ENCODE measurements around the gene AK5.

DNA sequence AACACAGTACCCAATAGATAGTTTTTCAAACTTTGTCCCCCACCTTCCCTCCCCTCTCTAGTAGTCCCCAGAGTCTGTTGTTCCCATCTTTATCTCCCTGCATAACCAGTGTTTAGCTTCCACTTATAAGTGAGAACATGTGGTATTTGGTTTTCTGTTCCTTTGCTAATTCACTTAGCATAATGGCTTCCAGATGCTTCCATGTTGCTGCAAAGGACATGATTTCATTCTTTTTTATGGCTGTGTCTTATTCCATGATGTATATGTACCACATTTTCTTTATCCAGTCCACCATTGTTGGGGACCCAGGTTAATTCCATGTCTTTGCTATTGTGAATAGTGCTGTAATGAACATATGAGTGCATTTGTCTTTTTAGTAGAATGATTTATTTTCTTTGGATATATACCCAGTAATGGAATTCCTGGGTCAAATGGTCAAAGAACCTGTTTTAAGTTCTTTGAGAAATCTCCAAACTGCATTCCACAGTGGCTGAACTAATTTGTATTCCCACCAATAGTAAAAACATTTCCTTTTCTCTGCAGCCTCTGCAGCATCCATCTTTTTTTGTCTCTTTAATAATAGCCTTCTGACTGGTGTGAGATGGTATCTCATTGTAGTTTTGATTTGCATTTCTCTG, 126.0 kb downstream of the AK5 start:
- TF ChIP-seq, protein P1, sequence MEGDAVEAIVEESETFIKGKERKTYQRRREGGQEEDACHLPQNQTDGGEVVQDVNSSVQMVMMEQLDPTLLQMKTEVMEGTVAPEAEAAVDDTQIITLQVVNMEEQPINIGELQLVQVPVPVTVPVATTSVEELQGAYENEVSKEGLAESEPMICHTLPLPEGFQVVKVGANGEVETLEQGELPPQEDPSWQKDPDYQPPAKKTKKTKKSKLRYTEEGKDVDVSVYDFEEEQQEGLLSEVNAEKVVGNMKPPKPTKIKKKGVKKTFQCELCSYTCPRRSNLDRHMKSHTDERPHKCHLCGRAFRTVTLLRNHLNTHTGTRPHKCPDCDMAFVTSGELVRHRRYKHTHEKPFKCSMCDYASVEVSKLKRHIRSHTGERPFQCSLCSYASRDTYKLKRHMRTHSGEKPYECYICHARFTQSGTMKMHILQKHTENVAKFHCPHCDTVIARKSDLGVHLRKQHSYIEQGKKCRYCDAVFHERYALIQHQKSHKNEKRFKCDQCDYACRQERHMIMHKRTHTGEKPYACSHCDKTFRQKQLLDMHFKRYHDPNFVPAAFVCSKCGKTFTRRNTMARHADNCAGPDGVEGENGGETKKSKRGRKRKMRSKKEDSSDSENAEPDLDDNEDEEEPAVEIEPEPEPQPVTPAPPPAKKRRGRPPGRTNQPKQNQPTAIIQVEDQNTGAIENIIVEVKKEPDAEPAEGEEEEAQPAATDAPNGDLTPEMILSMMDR (IDR thresholded peaks at IDR 0.05): no peak
- no peak for TF ChIP-seq POLR2A (IDR thresholded peaks at IDR 0.05)
- no peak for TF ChIP-seq EP300 (IDR thresholded peaks at IDR 0.05)

Data from tibial nerve (tissue), 4 donors.